ENCODE results near the gene RBCK1.

- TF ChIP-seq CTCF (IDR thresholded peaks at IDR 0.05) (no peak), POLR2AphosphoS5 (IDR thresholded peaks at IDR 0.05) (no peak)
Measured at GRCh38 chr20:420166-420620, 12.1 kb downstream of the RBCK1 start.

Data from esophagus muscularis mucosa (tissue), 3 donors.